ENCODE measurements around the gene NDUFA8.

- TF ChIP-seq CTCF (IDR thresholded peaks at IDR 0.05), result no peak
- no peak for TF ChIP-seq POLR2A (IDR thresholded peaks at IDR 0.05)
Measured at GRCh38 chr9:122179054-122179689, 19.6 kb upstream of the NDUFA8 start.
